ENCODE results near the gene TTLL12. TPM values are rescaled to one million over a fixed set of nuclear protein-coding genes. Genes with fewer than 3 reads are reported as not detected.

The TTLL12 gene
- polyA plus RNA-seq, 1 donor (not counting 4 experiments of a cell fraction or from before 2014, with no cell fraction given), result 22.1 TPM

DNA sequence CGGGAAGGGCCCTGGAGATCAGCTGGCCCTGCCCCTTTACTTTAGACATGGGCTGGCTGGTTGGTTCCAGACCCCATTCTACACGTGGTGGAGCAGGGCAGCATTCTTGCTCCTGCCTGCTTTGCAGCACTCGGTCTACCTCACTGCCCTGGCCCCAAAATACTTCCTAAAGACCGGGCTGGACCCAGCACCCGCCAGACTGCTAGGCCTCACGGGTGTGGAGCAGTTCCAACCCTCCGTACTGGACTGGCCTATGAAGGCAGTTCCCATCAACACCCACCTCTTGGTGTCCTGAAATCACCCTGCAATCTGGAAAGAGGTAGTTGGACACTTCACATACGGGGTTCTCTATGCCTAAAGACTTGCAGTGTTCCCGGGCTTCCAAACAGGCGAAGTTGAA is 50.1 kb downstream of the TTLL12 start:
- H3K27me3 ChIP-seq (ENCODE audit: control insufficient read depth, extremely low read depth, insufficient read depth, low read length), result no peaks in the 10 kb centered on the region
- H3K9me3 ChIP-seq (ENCODE audit: control insufficient read depth, low read depth, low read length), result no peaks in the 10 kb centered on the region
- dilution Hi-C loops (cut with MboI; ENCODE audit: extremely low pct_ligation_motif_present, low sequenced_read_pairs), result no loop called here
- H3K36me3 ChIP-seq (ENCODE audit: control insufficient read depth in 2 of 2, extremely low read depth in 1 of 2, insufficient read depth in 2 of 2, low read length in 2 of 2), result peaks cover 33 to 47% of the 10 kb centered on the region in 2 experiments
- H3K4me3 ChIP-seq (ENCODE audit: control insufficient read depth in 2 of 3, extremely low read depth in 1 of 3, insufficient read depth in 2 of 3, low read depth in 1 of 3, low read length in 3 of 3), result no peak overlapping the region
- TF ChIP-seq EZH2 (IDR thresholded peaks at IDR 0.05; ENCODE audit: low read length) (no peak), CTCF (optimal IDR thresholded peaks at IDR 0.05 in 1 of 3, IDR thresholded peaks at IDR 0.05 in 1 of 3, conservative IDR thresholded peaks at IDR 0.05 in 1 of 3; ENCODE audit: extremely low read depth in 1 of 3, insufficient read depth in 2 of 3, low read length in 3 of 3) (no peak)
- DNase-seq (ENCODE audit: low read depth, low spot score) (no peak), FAIRE-seq (no peak)
- no peak overlapping the region for H3K4me2 ChIP-seq (ENCODE audit: control insufficient read depth, extremely low read depth, insufficient read depth, low read depth, low read length)
- no peaks in the 10 kb centered on the region for H3K9me1 ChIP-seq (ENCODE audit: control insufficient read depth, extremely low read depth, insufficient read depth, low read length)
- no peak overlapping the region for H2AFZ ChIP-seq (ENCODE audit: control insufficient read depth, low read length)
- H3K4me1 ChIP-seq (ENCODE audit: control insufficient read depth, extremely low read depth, insufficient read depth, low read length), result peaks cover 1% of the 10 kb centered on the region
- H3K9ac ChIP-seq (ENCODE audit: control insufficient read depth, extremely low read depth, insufficient read depth, low read length), result no peak overlapping the region
- H3K79me2 ChIP-seq (ENCODE audit: control insufficient read depth, insufficient read depth, low read length), result peaks cover 17% of the 10 kb centered on the region
- H4K20me1 ChIP-seq (ENCODE audit: control insufficient read depth, extremely low read depth, insufficient read depth, low read length), result no peaks in the 10 kb centered on the region
- no peak overlapping the region for H3K27ac ChIP-seq (ENCODE audit: control insufficient read depth, insufficient read depth, low read length)

DNA sequence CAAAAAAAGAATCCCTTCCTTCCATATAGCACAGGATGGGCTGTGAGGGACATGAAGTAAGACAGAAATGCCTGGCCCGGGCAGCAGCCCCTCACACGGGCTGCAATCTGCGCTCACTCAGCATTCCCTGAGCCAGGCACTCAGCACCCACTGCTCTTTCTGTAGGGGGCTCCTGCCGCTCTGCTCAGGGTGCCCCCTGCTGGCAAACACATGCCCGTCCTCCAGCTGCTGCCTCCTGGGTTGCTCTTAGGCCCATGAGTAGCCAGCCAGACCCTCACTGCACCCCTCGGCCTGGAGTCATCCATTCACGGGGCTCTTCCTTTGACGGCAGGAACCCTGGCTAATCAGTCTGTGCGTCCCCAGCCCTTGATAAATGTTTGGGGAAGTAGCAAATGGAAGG is 50.7 kb downstream of the TTLL12 start:
- H4K20me1 ChIP-seq (ENCODE audit: control insufficient read depth, extremely low read depth, insufficient read depth, low read length), result no peaks in the 10 kb centered on the region
- H3K27me3 ChIP-seq (ENCODE audit: control insufficient read depth, extremely low read depth, insufficient read depth, low read length), result no peaks in the 10 kb centered on the region
- peaks cover 13% of the 10 kb centered on the region for H3K79me2 ChIP-seq (ENCODE audit: control insufficient read depth, insufficient read depth, low read length)
- H3K4me1 ChIP-seq (ENCODE audit: control insufficient read depth, extremely low read depth, insufficient read depth, low read length), result no peaks in the 10 kb centered on the region
- no peaks in the 10 kb centered on the region for H3K9me3 ChIP-seq (ENCODE audit: control insufficient read depth, low read depth, low read length)
- no peak overlapping the region for H3K4me3 ChIP-seq (ENCODE audit: control insufficient read depth in 2 of 3, extremely low read depth in 1 of 3, insufficient read depth in 2 of 3, low read depth in 1 of 3, low read length in 3 of 3)
- no peak overlapping the region for H3K4me2 ChIP-seq (ENCODE audit: control insufficient read depth, extremely low read depth, insufficient read depth, low read depth, low read length)
- H3K27ac ChIP-seq (ENCODE audit: control insufficient read depth, insufficient read depth, low read length), result no peak overlapping the region
- no peak overlapping the region for H3K9ac ChIP-seq (ENCODE audit: control insufficient read depth, extremely low read depth, insufficient read depth, low read length)
- TF ChIP-seq EZH2 (IDR thresholded peaks at IDR 0.05; ENCODE audit: low read length) (no peak), CTCF (optimal IDR thresholded peaks at IDR 0.05 in 1 of 3, IDR thresholded peaks at IDR 0.05 in 1 of 3, conservative IDR thresholded peaks at IDR 0.05 in 1 of 3; ENCODE audit: extremely low read depth in 1 of 3, insufficient read depth in 2 of 3, low read length in 3 of 3) (peak; percentile 60 to 81 (median 71))
- H3K36me3 ChIP-seq (ENCODE audit: control insufficient read depth in 2 of 2, extremely low read depth in 1 of 2, insufficient read depth in 2 of 2, low read length in 2 of 2), result peaks cover 38 to 51% of the 10 kb centered on the region in 2 experiments
- no peak overlapping the region for H2AFZ ChIP-seq (ENCODE audit: control insufficient read depth, low read length)
- DNase-seq (ENCODE audit: low read depth, low spot score) (no peak), FAIRE-seq (no peak)
- H3K9me1 ChIP-seq (ENCODE audit: control insufficient read depth, extremely low read depth, insufficient read depth, low read length), result no peaks in the 10 kb centered on the region
- dilution Hi-C loops (cut with MboI; ENCODE audit: extremely low pct_ligation_motif_present, low sequenced_read_pairs), result no loop called here

Data from keratinocyte (primary cell).